Measurements from ENCODE around the gene ITGAD. TPM values are rescaled to one million over a fixed set of nuclear protein-coding genes. Genes with fewer than 3 reads are reported as not detected.

ITGAD gene
- total and polyA plus RNA-seq, 2 of the 13 experiments (the other 11 are each of a cell fraction or from before 2014, with no cell fraction given): not detected

- TF ChIP-seq, protein P1, sequence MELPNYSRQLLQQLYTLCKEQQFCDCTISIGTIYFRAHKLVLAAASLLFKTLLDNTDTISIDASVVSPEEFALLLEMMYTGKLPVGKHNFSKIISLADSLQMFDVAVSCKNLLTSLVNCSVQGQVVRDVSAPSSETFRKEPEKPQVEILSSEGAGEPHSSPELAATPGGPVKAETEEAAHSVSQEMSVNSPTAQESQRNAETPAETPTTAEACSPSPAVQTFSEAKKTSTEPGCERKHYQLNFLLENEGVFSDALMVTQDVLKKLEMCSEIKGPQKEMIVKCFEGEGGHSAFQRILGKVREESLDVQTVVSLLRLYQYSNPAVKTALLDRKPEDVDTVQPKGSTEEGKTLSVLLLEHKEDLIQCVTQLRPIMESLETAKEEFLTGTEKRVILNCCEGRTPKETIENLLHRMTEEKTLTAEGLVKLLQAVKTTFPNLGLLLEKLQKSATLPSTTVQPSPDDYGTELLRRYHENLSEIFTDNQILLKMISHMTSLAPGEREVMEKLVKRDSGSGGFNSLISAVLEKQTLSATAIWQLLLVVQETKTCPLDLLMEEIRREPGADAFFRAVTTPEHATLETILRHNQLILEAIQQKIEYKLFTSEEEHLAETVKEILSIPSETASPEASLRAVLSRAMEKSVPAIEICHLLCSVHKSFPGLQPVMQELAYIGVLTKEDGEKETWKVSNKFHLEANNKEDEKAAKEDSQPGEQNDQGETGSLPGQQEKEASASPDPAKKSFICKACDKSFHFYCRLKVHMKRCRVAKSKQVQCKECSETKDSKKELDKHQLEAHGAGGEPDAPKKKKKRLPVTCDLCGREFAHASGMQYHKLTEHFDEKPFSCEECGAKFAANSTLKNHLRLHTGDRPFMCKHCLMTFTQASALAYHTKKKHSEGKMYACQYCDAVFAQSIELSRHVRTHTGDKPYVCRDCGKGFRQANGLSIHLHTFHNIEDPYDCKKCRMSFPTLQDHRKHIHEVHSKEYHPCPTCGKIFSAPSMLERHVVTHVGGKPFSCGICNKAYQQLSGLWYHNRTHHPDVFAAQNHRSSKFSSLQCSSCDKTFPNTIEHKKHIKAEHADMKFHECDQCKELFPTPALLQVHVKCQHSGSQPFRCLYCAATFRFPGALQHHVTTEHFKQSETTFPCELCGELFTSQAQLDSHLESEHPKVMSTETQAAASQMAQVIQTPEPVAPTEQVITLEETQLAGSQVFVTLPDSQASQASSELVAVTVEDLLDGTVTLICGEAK (IDR thresholded peaks at IDR 0.05): no peak
- TF ChIP-seq, protein P1 (CRISPR knock-in tag; IDR thresholded peaks at IDR 0.05): no peak
- TF ChIP-seq KDM5A (IDR thresholded peaks at IDR 0.05; ENCODE audit: borderline replicate concordance, low read length) (no peak), RARA (CRISPR knock-in tag; IDR thresholded peaks at IDR 0.05) (no peak), TBX3 (IDR thresholded peaks at IDR 0.05; ENCODE audit: borderline replicate concordance) (no peak)
Observed at GRCh38 chr16:31409433-31409832, 16.3 kb downstream of the ITGAD start (continued).

Data from HepG2 (cell line).